Smooth muscle cell (in vitro differentiated cells): Measurements from ENCODE around the gene MAP3K14. TPM values are rescaled to one million over a fixed set of nuclear protein-coding genes. Genes with fewer than 3 reads are reported as not detected.

Experiments used
- DNase-seq: peaks from one replicate; lab custom pipeline; 2025; ENCODE audit not compliant: unreplicated experiment; lab: John Stamatoyannopoulos, UW
- H2AFZ ChIP-seq: fragments of 200-600 bp; sonication (generic); 2 replicates; pipeline ENCODE4 v1.6.0; 2016; ENCODE audit warnings: antibody characterized with exemption, low read depth, mild to moderate bottlenecking
- H3F3A ChIP-seq: fragments of 200-600 bp; sonication (generic); 2 replicates; pipeline ENCODE4 v1.6.0; 2017; ENCODE audit warnings: antibody characterized with exemption, low read depth
- H3K27ac ChIP-seq: fragments of 200-600 bp; sonication (generic); 2 replicates; pipeline ENCODE4 v1.5.1; 2016; ENCODE audit warnings: low read depth, mild to moderate bottlenecking
- H3K27me3 ChIP-seq: fragments of 200-600 bp; sonication (generic); 2 replicates; pipeline ENCODE4 v1.6.1; 2016; ENCODE audit warnings: low read depth, mild to moderate bottlenecking
- H3K36me3 ChIP-seq: fragments of 200-600 bp; sonication (generic); 2 replicates; pipeline ENCODE4 v1.5.1; 2016; ENCODE audit warnings: low read depth
- H3K4me1 ChIP-seq: fragments of 200-600 bp; sonication (generic); 2 replicates; pipeline ENCODE4 v1.5.1; 2016; ENCODE audit warnings: low read depth
- H3K4me2 ChIP-seq: fragments of 200-600 bp; sonication (generic); 2 replicates; pipeline ENCODE4 v1.6.0; 2016; ENCODE audit warnings: mild to moderate bottlenecking
- H3K4me3 ChIP-seq: fragments of 200-600 bp; sonication (generic); 2 replicates; pipeline ENCODE4 v1.5.1; 2016; ENCODE audit warnings: mild to moderate bottlenecking
- H3K79me2 ChIP-seq: fragments of 200-600 bp; sonication (generic); 2 replicates; pipeline ENCODE4 v1.6.0; 2016; ENCODE audit warnings: low read depth, mild to moderate bottlenecking
- H3K9ac ChIP-seq: fragments of 200-600 bp; sonication (generic); 2 replicates; pipeline ENCODE4 v1.6.0; 2016; ENCODE audit warnings: low read depth
- H3K9me3 ChIP-seq: fragments of 200-600 bp; sonication (generic); replicated peaks from 2 replicates; pipeline ENCODE4 v1.5.1; 2016; ENCODE audit warnings: low read depth
- H4K20me1 ChIP-seq: fragments of 200-600 bp; sonication (generic); 2 replicates; pipeline ENCODE4 v1.6.0; 2016; ENCODE audit warnings: low read depth
- WGBS: methylation state at CpG from one replicate; pipeline ENCODE4 v1.1.7; 2016; ENCODE audit warnings: low lambda C conversion rate; 5-methylcytosine and 5-hydroxymethylcytosine counted together
- polyA plus RNA-seq: library from polyadenylated mRNA; unstranded; fragments of >200 nt; fragmentation: Nextera tagmentation; extraction: Ambion mirVana; gene quantifications from 2 replicates; pipeline ENCODE4 v1.2.1, GENCODE V29; 2016
- total RNA-seq: library from RNA; depleted of rRNA; stranded (reverse); fragments of >200 nt; gene quantifications from 2 replicates; pipeline ENCODE4 v1.2.3, GENCODE V29; 2014
- TF ChIP-seq, protein P1 (sequence below): fragments of 200-600 bp; sonication (generic); IDR thresholded peaks from 2 replicates; pipeline ENCODE4 v1.5.1; 2017; ENCODE audit warnings: borderline replicate concordance, mild to moderate bottlenecking, antibody characterized with exemption; ENCODE audit not compliant: insufficient read depth, poor library complexity, severe bottlenecking

Gene MAP3K14
- total and polyA plus RNA-seq, 2 experiments from 2014 or later = 1.7 to 1.8 TPM

DNA sequence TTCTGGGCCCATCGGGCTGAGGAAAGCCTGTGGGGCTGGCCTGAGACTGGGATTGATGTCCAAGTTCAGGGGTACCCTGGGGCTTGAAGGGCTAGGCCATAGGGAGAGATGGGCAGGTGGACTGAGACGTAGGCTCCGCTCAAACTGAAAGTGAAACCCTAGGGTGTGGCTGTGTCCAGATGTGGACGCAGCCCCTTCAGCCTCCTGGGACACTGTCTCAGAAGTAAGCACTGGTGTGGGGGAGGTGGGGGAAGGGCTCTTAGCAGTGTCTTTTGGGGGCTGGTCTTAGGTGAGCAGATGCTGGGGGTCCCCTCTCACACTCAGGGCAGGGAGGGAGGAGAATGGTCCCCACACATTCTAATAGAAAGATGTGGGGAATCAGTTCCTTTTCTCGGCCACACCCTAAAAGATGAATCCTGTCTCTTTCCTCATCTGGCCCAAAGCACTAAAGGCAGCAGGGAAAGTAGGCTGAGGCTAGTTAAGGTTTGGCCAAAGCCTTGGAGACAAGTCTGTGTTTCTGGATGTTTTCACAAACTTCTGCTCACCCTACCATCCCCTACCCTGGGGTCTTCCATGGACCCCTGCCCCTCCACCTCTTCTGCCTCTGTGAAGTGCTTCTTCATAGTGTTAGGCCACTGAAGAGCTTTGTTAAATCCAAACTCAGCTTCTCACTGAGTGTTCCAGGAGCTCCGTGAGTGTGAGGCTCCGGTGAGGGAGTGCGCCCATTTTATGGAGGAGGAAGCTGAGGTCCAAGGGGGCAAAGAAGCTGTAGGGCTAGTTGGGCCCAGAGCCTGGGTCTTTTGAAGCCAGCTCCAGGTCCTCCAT is 89.5 kb downstream of the MAP3K14 start:
- Histone ChIP-seq H3K79me2 (no peaks in the 10 kb centered on the region), H2AFZ (no peak overlapping the region), H3K4me1 (peaks cover 17% of the 10 kb centered on the region), H3K9ac (no peak overlapping the region), H3K27ac (no peak overlapping the region), H3K4me3 (no peak overlapping the region), H3K36me3 (no peaks in the 10 kb centered on the region), H3F3A (no peaks in the 10 kb centered on the region), H4K20me1 (no peaks in the 10 kb centered on the region), H3K27me3 (peaks cover 20% of the 10 kb centered on the region), H3K9me3 (no peaks in the 10 kb centered on the region), H3K4me2 (no peak overlapping the region)
- TF ChIP-seq, protein P1, sequence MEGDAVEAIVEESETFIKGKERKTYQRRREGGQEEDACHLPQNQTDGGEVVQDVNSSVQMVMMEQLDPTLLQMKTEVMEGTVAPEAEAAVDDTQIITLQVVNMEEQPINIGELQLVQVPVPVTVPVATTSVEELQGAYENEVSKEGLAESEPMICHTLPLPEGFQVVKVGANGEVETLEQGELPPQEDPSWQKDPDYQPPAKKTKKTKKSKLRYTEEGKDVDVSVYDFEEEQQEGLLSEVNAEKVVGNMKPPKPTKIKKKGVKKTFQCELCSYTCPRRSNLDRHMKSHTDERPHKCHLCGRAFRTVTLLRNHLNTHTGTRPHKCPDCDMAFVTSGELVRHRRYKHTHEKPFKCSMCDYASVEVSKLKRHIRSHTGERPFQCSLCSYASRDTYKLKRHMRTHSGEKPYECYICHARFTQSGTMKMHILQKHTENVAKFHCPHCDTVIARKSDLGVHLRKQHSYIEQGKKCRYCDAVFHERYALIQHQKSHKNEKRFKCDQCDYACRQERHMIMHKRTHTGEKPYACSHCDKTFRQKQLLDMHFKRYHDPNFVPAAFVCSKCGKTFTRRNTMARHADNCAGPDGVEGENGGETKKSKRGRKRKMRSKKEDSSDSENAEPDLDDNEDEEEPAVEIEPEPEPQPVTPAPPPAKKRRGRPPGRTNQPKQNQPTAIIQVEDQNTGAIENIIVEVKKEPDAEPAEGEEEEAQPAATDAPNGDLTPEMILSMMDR = no peak
- DNase-seq = no peak
- 91% methylated on average over 8 of the region's 8 CpGs for WGBS

DNA sequence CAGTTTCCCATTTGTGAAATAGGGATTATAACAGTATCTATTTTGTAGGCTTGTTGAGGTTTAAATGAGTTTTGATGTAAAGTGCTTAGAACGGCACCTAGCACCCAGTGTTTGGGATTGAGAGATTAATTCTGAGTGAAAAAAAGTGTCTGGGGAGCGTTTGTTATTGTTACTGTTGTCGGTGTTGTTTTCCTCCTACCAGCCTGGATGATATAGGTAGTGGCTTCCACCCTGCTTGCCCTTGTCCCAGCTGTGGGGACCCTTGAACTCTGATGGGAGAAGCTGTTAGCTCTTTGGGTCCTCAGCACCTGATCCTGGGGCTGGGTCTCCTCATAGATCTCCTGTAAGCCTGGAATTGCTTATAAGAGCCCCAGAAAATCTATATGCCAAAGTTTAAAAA is 90.2 kb downstream of the MAP3K14 start:
- H2AFZ ChIP-seq = no peak overlapping the region
- H3K4me2 ChIP-seq = no peak overlapping the region
- no peaks in the 10 kb centered on the region for H3F3A ChIP-seq
- H3K9me3 ChIP-seq = no peaks in the 10 kb centered on the region
- peaks cover 28% of the 10 kb centered on the region for H3K27me3 ChIP-seq
- no peaks in the 10 kb centered on the region for H3K36me3 ChIP-seq
- 92% methylated on average over 3 of the region's 3 CpGs for WGBS
- no peak for DNase-seq
- no peaks in the 10 kb centered on the region for H4K20me1 ChIP-seq
- no peak overlapping the region for H3K27ac ChIP-seq
- H3K4me3 ChIP-seq = no peak overlapping the region
- no peak overlapping the region for H3K9ac ChIP-seq
- H3K79me2 ChIP-seq = no peaks in the 10 kb centered on the region
- TF ChIP-seq, protein P1 = no peak
- H3K4me1 ChIP-seq = peaks cover 17% of the 10 kb centered on the region

DNA sequence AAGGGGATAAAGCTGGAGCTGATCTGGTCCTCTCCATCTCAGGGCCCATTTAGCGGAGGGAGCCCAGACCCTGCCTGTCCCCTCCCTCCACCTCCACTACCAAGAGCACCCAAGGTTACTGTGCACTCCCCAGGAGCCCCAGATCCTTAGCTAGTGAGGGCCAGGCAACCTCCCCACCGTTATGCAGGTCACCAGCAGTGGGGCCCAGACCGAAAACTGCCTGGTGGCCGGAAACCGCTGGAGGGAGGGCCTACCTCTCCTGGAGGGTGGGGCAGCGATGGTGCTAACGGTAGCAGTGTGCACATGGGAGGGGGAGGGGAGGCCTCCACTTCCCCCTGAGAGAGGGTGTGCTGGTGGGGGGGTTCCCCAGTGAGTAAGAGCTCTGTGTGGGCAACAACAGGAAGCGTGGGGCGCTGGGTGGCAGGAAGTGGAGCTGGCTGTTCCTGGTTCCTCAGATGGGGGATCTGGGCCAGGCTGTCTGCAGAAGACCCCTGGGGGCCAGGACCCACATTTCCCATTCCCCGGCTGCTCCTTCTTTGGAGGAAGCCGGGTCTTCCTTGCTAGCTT is 90.8 kb downstream of the MAP3K14 start:
- no peak for DNase-seq
- WGBS = 76% methylated on average over 11 of the region's 11 CpGs
- H3K4me1 ChIP-seq = peaks cover 15% of the 10 kb centered on the region
- no peak overlapping the region for H3K27ac ChIP-seq
- H3K79me2 ChIP-seq = no peaks in the 10 kb centered on the region
- H3K27me3 ChIP-seq = peaks cover 33% of the 10 kb centered on the region
- no peaks in the 10 kb centered on the region for H3K36me3 ChIP-seq
- no peak overlapping the region for H3K4me3 ChIP-seq
- H3K4me2 ChIP-seq = no peak overlapping the region
- TF ChIP-seq, protein P1 = no peak
- H3F3A ChIP-seq = no peaks in the 10 kb centered on the region
- H3K9me3 ChIP-seq = no peaks in the 10 kb centered on the region
- no peak overlapping the region for H2AFZ ChIP-seq
- no peaks in the 10 kb centered on the region for H4K20me1 ChIP-seq
- no peak overlapping the region for H3K9ac ChIP-seq
